HCT116 (cell line): ENCODE data around the gene CHST11.

Experiments used
- CBX3 ChIP-seq: IDR thresholded peaks from 2 replicates; pipeline ENCODE4 v1.6.1; 2012; ENCODE audit warnings: low read depth
- CTCF ChIP-seq, 3 experiments: fragments of 200-600 bp in 1 of 3; sonication (generic) in 1 of 3; IDR thresholded peaks in 2 of 3; conservative IDR thresholded peaks in 1 of 3; 2 replicates each; pipeline ENCODE4 v1.5.1; 2012 to 2017; ENCODE audit warnings: low read depth in 2 of 3, low read length in 2 of 3, antibody characterized with exemption in 1 of 3, borderline replicate concordance in 1 of 3, control low read depth in 1 of 3, mild to moderate bottlenecking in 1 of 3, mixed read lengths in 1 of 3, mixed run types in 1 of 3, moderate library complexity in 1 of 3; ENCODE audit not compliant: insufficient read depth in 1 of 3
- EZH2 ChIP-seq: fragments of 200-600 bp; sonication (generic); IDR thresholded peaks from 2 replicates; pipeline ENCODE4 v1.6.1; 2017; ENCODE audit warnings: antibody characterized with exemption, mixed run types
- SP1 ChIP-seq: IDR thresholded peaks from 2 replicates; pipeline ENCODE4 v1.6.1; 2012; ENCODE audit warnings: low read depth

- TF ChIP-seq EZH2 (no peak), CTCF (IDR thresholded peaks at IDR 0.05 in 2 of 3, conservative IDR thresholded peaks at IDR 0.05 in 1 of 3; ENCODE audit: borderline replicate concordance in 1 of 3, insufficient read depth in 1 of 3, low read depth in 2 of 3, low read length in 2 of 3) (no peak), CBX3 (no peak), SP1 (no peak)
Observed at GRCh38 chr12:104582739-104583138, 126.0 kb downstream of the CHST11 start.
